ENCODE data around the gene MAGI2. TPM values are rescaled to one million over a fixed set of nuclear protein-coding genes. Genes with fewer than 3 reads are reported as not detected.

Gene MAGI2
- polyA plus RNA-seq, 1 experiment = 0.81 TPM

DNA sequence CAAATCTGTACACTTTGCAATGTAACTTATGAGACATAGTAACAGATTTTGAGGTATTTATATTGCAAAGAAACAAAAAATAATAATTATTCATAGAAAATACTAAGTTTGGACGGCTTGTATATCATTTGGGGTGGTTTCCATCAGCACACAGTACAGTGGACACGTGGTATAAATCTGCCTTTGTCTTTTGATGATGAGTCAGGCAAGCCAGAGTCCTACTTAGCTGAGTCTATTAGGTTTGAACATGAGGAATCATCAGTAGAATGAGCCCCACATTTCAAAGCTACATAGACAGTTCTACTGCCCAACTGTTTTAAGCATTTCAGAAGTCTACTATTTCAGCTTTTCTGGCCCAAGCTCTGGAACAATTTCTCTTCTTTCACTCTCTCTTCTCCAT, 851.7 kb downstream of the MAGI2 start:
- Histone ChIP-seq H3K36me3 (ENCODE audit: control insufficient read depth, insufficient read depth, low read length) (no peaks in the 10 kb centered on the region), H3K4me3 (ENCODE audit: low read depth, low read length) (no peak overlapping the region), H3K27me3 (ENCODE audit: control insufficient read depth, insufficient read depth, low read length) (no peaks in the 10 kb centered on the region)
- TF ChIP-seq CTCF (IDR thresholded peaks at IDR 0.05; ENCODE audit: insufficient read depth, low read depth, low read length) = no peak
- DNase-seq (ENCODE audit: low read depth) = no peak
- CTCF ChIA-PET = interaction anchor here (0.6 to 1.6 kb wide), 2 partner anchors 12 to 729 kb away, joined by 3 to 4 read pairs; no protein-coding TSS in a partner anchor
- POLR2A ChIA-PET = no interaction called here

- DNase-seq (ENCODE audit: low read depth) = no peak
- Histone ChIP-seq H3K27me3 (ENCODE audit: control insufficient read depth, insufficient read depth, low read length) (no peaks in the 10 kb centered on the region), H3K36me3 (ENCODE audit: control insufficient read depth, insufficient read depth, low read length) (no peaks in the 10 kb centered on the region), H3K4me3 (ENCODE audit: low read depth, low read length) (no peak overlapping the region)
- ChIA-PET POLR2A (no interaction called here), CTCF (interaction anchor here (1.6 kb wide), 1 partner anchor 23 kb away, joined by 3 read pairs; no protein-coding TSS in a partner anchor)
- no peak for TF ChIP-seq CTCF (IDR thresholded peaks at IDR 0.05; ENCODE audit: insufficient read depth, low read depth, low read length)
Observed at GRCh38 chr7:78594156-78594555, 859.3 kb downstream of the MAGI2 start.

- ChIA-PET CTCF (interaction anchor here (1.1 kb wide), 1 partner anchor 588 kb away, joined by 3 read pairs; no protein-coding TSS in a partner anchor), POLR2A (no interaction called here)
- no peak for TF ChIP-seq CTCF (IDR thresholded peaks at IDR 0.05; ENCODE audit: insufficient read depth, low read depth, low read length)
- H3K4me3 ChIP-seq (ENCODE audit: low read depth, low read length) = no peak overlapping the region
- no peak for DNase-seq (ENCODE audit: low read depth)
- H3K27me3 ChIP-seq (ENCODE audit: control insufficient read depth, insufficient read depth, low read length) = no peaks in the 10 kb centered on the region
- no peaks in the 10 kb centered on the region for H3K36me3 ChIP-seq (ENCODE audit: control insufficient read depth, insufficient read depth, low read length)
Observed at GRCh38 chr7:78588393-78588792, 865.1 kb downstream of the MAGI2 start.

GRCh38 chr7:78587443-78588044, 865.9 kb downstream of the MAGI2 start:
- Histone ChIP-seq H3K4me3 (ENCODE audit: low read depth, low read length) (no peak overlapping the region), H3K36me3 (ENCODE audit: control insufficient read depth, insufficient read depth, low read length) (no peaks in the 10 kb centered on the region), H3K27me3 (ENCODE audit: control insufficient read depth, insufficient read depth, low read length) (no peaks in the 10 kb centered on the region)
- ChIA-PET POLR2A (no interaction called here), CTCF (interaction anchor here (0.6 kb wide), 1 partner anchor 638 kb away, joined by 3 read pairs; no protein-coding TSS in a partner anchor)
- DNase-seq (ENCODE audit: low read depth) = no peak
- peak; percentile 21; the same call in 1 of the 2 replicates for TF ChIP-seq CTCF (IDR thresholded peaks at IDR 0.05; ENCODE audit: insufficient read depth, low read depth, low read length)

DNA sequence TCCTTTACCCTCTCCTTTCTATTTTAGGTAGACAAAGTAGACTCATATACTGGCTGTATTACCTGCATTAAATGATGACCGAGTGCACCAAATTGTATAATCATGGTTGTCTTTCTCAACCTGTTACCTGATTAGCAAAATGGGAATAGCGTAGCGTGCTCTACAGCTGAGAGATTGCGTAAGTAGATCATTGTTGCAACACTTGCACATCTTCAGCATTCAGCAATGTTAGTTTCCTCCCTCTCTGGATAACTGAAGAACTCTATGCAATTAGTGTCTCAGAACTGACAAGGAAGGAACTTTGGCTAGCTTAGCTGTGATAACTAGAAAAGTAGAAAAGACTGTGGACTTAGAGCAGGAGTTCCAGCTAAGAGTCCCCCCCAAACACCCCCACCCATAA, 867.5 kb downstream of the MAGI2 start:
- Histone ChIP-seq H3K36me3 (ENCODE audit: control insufficient read depth, insufficient read depth, low read length) (no peaks in the 10 kb centered on the region), H3K27me3 (ENCODE audit: control insufficient read depth, insufficient read depth, low read length) (no peaks in the 10 kb centered on the region), H3K4me3 (ENCODE audit: low read depth, low read length) (no peak overlapping the region)
- POLR2A ChIA-PET = no interaction called here
- CTCF ChIA-PET = no interaction called here
- TF ChIP-seq CTCF (IDR thresholded peaks at IDR 0.05; ENCODE audit: insufficient read depth, low read depth, low read length) = no peak
- no peak for DNase-seq (ENCODE audit: low read depth)

Data from BJ (cell line).